ENCODE results near the gene SNX6.
"Not testable (repeated sequence)": the region's sequence is repeated elsewhere in the genome, so short reads cannot be mapped to it uniquely, and the experiment has no call there.

SNX6 gene

GRCh38 chr14:34521071-34521470 lies 108.9 kb downstream of the SNX6 start:
- DNase-seq (ENCODE audit: low read depth): not testable (repeated sequence)

GRCh38 chr14:34520304-34520970 lies 109.5 kb downstream of the SNX6 start:
- DNase-seq (ENCODE audit: low read depth): not testable (repeated sequence)

Data from EH (cell line).